Glutamatergic neuron (in vitro differentiated cells): Measurements from ENCODE around the gene LIN7C. TPM values are rescaled to one million over a fixed set of nuclear protein-coding genes. Genes with fewer than 3 reads are reported as not detected.

Source experiments
- DNase-seq: peaks from one replicate; pipeline ENCODE4 v3.0.0; 2022
- H3K27ac Mint-ChIP-seq: one replicate; pipeline ENCODE4 v1.8.0; 2020; ENCODE audit warnings: mild to moderate bottlenecking, mixed read lengths, inconsistent platforms; ENCODE audit not compliant: unreplicated experiment
- H3K27me3 Mint-ChIP-seq: one replicate; pipeline ENCODE4 v1.8.0; 2020; ENCODE audit warnings: mild to moderate bottlenecking, moderate library complexity, mixed read lengths, inconsistent platforms; ENCODE audit not compliant: unreplicated experiment
- H3K36me3 Mint-ChIP-seq: one replicate; pipeline ENCODE4 v1.8.0; 2020; ENCODE audit warnings: mild to moderate bottlenecking, mixed read lengths, inconsistent platforms; ENCODE audit not compliant: unreplicated experiment
- H3K4me1 Mint-ChIP-seq: one replicate; pipeline ENCODE4 v1.8.0; 2020; ENCODE audit warnings: mild to moderate bottlenecking, low read depth, mixed read lengths, inconsistent platforms; ENCODE audit not compliant: unreplicated experiment
- H3K4me3 Mint-ChIP-seq: one replicate; pipeline ENCODE4 v1.8.0; 2020; ENCODE audit warnings: mild to moderate bottlenecking, mixed read lengths, inconsistent platforms; ENCODE audit not compliant: unreplicated experiment
- H3K9me3 Mint-ChIP-seq: one replicate; pipeline ENCODE4 v1.8.0; 2020; ENCODE audit warnings: mild to moderate bottlenecking, moderate library complexity, mixed read lengths, inconsistent platforms; ENCODE audit not compliant: unreplicated experiment
- CTCF ChIP-seq: fragments of 200-600 bp; sonication (generic); IDR thresholded peaks from one replicate; pipeline ENCODE4 v1.5.0; 2021; ENCODE audit not compliant: partially characterized antibody, unreplicated experiment
- total RNA-seq: library from RNA; stranded (reverse); fragmentation: NEBNext Ultra II Directional; extraction: Animal tissue kit (Norgen Biotek cat#: 25700); gene quantifications from one replicate; pipeline ENCODE4 v1.2.1, GENCODE V29; 2021; ENCODE audit not compliant: unreplicated experiment

LIN7C gene
- total RNA-seq, 1 donor from 2014 or later: 44.7 TPM

- H3K36me3 Mint-ChIP-seq: no peaks in the 10 kb centered on the region
- peaks cover 17% of the 10 kb centered on the region for H3K4me1 Mint-ChIP-seq
- no peak for DNase-seq
- peaks cover 11% of the 10 kb centered on the region for H3K27me3 Mint-ChIP-seq
- peaks cover 9% of the 10 kb centered on the region for H3K9me3 Mint-ChIP-seq
- H3K4me3 Mint-ChIP-seq: peak overlapping the region; percentile 98
- TF ChIP-seq CTCF: no peak
- H3K27ac Mint-ChIP-seq: peak overlapping the region; percentile 97
Measured at GRCh38 chr11:27473017-27473406, 33.6 kb downstream of the LIN7C start.

GRCh38 chr11:27472398-27473016 is 34.1 kb downstream of the LIN7C start, which contains the start of gene LGR4:
Gene LGR4, minus strand, starts transcription at chr11:27472790. Its CDS starts 488 bp downstream, at chr11:27472302.
- DNase-seq: peak; percentile 94
- H3K9me3 Mint-ChIP-seq: peaks cover 9% of the 10 kb centered on the region
- peaks cover 20% of the 10 kb centered on the region for H3K4me1 Mint-ChIP-seq
- peak within 1 kb of the TSS; percentile 97 for H3K27ac Mint-ChIP-seq
- peaks cover 11% of the 10 kb centered on the region for H3K27me3 Mint-ChIP-seq
- H3K4me3 Mint-ChIP-seq: peak within 1 kb of the TSS; percentile 98
- no peak for TF ChIP-seq CTCF
- H3K36me3 Mint-ChIP-seq: no peaks in the 10 kb centered on the region

GRCh38 chr11:27471589-27472397 is 34.8 kb downstream of the LIN7C start:
- H3K9me3 Mint-ChIP-seq: peaks cover 9% of the 10 kb centered on the region
- peak overlapping the region; percentile 93 for H3K4me3 Mint-ChIP-seq
- peaks cover 11% of the 10 kb centered on the region for H3K27me3 Mint-ChIP-seq
- peak; percentile 52 for DNase-seq
- no peaks in the 10 kb centered on the region for H3K36me3 Mint-ChIP-seq
- peak overlapping the region; percentile 50 for H3K27ac Mint-ChIP-seq
- H3K4me1 Mint-ChIP-seq: peaks cover 20% of the 10 kb centered on the region
- TF ChIP-seq CTCF: no peak

GRCh38 chr11:27470826-27471588 is 35.6 kb downstream of the LIN7C start:
- peaks cover 11% of the 10 kb centered on the region for H3K27me3 Mint-ChIP-seq
- H3K27ac Mint-ChIP-seq: peak overlapping the region; percentile 50
- H3K9me3 Mint-ChIP-seq: peaks cover 9% of the 10 kb centered on the region
- H3K4me3 Mint-ChIP-seq: peak overlapping the region; percentile 93
- peaks cover 25% of the 10 kb centered on the region for H3K4me1 Mint-ChIP-seq
- H3K36me3 Mint-ChIP-seq: no peaks in the 10 kb centered on the region
- TF ChIP-seq CTCF: no peak
- DNase-seq: no peak
